ENCODE measurements around the gene NHSL1. TPM values are rescaled to one million over a fixed set of nuclear protein-coding genes. Genes with fewer than 3 reads are reported as not detected.

Gene NHSL1
- total RNA-seq, 1 donor from 2014 or later = 23.4 TPM

DNA sequence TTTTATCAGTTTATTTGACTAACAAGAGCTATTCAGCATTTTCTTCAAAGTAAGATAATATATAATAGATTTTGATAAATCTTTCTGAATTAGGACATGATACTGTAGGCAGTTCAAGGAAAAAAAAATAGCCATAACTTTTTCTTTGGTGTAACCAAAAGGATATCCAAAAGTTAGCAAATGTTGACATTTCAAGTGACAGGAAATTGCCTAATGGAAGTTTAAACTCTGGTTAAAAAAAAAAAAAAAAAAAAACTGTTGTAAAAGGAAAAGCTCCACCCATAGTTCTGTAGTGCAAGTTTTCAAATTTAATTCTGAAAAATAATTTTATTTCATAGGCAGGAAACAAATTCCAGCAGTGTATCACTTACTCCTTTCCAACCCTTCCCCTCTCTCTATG is 76.4 kb downstream of the NHSL1 start:
- Mint-ChIP-seq H3K4me3 (ENCODE audit: unreplicated experiment) (no peak overlapping the region), H3K27ac (ENCODE audit: unreplicated experiment) (no peak overlapping the region), H3K36me3 (ENCODE audit: low read depth) (peaks cover 8% of the 10 kb centered on the region), H3K4me1 (ENCODE audit: low read depth) (peaks cover 5% of the 10 kb centered on the region), H3K9me3 (ENCODE audit: low read depth) (peaks cover 5% of the 10 kb centered on the region), H3K27me3 (ENCODE audit: low read depth) (no peaks in the 10 kb centered on the region)
- TF ChIP-seq, protein P1, sequence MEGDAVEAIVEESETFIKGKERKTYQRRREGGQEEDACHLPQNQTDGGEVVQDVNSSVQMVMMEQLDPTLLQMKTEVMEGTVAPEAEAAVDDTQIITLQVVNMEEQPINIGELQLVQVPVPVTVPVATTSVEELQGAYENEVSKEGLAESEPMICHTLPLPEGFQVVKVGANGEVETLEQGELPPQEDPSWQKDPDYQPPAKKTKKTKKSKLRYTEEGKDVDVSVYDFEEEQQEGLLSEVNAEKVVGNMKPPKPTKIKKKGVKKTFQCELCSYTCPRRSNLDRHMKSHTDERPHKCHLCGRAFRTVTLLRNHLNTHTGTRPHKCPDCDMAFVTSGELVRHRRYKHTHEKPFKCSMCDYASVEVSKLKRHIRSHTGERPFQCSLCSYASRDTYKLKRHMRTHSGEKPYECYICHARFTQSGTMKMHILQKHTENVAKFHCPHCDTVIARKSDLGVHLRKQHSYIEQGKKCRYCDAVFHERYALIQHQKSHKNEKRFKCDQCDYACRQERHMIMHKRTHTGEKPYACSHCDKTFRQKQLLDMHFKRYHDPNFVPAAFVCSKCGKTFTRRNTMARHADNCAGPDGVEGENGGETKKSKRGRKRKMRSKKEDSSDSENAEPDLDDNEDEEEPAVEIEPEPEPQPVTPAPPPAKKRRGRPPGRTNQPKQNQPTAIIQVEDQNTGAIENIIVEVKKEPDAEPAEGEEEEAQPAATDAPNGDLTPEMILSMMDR (IDR thresholded peaks at IDR 0.05) = no peak
- DNase-seq (ENCODE audit: low spot score) = no peak

DNA sequence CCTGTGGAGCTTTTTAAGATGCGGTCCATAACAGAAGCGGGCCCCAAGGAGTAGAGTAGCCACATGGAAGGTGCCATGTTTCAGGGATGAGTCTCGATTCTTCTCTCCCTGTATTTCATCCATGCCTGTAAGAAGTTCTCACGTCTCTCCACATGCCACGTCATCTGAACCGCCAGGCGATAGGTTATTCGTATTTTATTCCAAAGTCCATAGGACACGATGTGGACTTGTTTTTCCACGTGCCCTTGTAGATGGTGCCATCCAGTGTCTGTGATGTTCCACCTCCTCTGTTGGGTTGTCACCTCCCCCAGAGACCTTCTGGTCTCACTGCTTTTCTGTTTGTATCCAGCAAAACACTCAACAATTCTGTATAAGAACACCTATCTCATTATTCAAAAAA is 77.7 kb downstream of the NHSL1 start:
- Mint-ChIP-seq H3K9me3 (ENCODE audit: low read depth) (peaks cover 5% of the 10 kb centered on the region), H3K36me3 (ENCODE audit: low read depth) (peaks cover 8% of the 10 kb centered on the region), H3K27ac (ENCODE audit: unreplicated experiment) (no peak overlapping the region), H3K4me3 (ENCODE audit: unreplicated experiment) (no peak overlapping the region), H3K4me1 (ENCODE audit: low read depth) (peaks cover 5% of the 10 kb centered on the region), H3K27me3 (ENCODE audit: low read depth) (no peaks in the 10 kb centered on the region)
- TF ChIP-seq, protein P1 (IDR thresholded peaks at IDR 0.05) = no peak
- DNase-seq (ENCODE audit: low spot score) = no peak

DNA sequence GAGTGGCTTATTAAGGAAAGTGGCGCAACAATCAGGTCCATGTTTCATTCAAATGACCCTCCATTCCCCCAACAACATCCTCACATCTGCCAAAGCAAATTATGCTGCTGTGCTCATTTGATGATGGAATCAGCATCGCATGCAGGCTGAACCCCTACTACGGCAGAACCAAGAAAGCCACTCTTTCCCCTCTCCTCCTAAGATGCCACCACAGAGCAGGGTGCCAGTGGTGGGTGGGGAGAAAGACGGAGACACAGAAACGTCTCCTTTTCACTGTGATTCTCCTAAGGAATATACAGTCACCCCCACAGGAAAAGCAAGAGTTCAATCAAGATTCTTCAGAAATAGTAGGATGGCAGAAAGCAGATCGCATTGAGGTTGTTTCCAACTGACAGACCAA is 78.2 kb downstream of the NHSL1 start:
- Mint-ChIP-seq H3K4me3 (ENCODE audit: unreplicated experiment) (no peak overlapping the region), H3K9me3 (ENCODE audit: low read depth) (peaks cover 5% of the 10 kb centered on the region), H3K27me3 (ENCODE audit: low read depth) (no peaks in the 10 kb centered on the region), H3K4me1 (ENCODE audit: low read depth) (peaks cover 5% of the 10 kb centered on the region), H3K36me3 (ENCODE audit: low read depth) (peaks cover 8% of the 10 kb centered on the region), H3K27ac (ENCODE audit: unreplicated experiment) (no peak overlapping the region)
- TF ChIP-seq, protein P1 (IDR thresholded peaks at IDR 0.05) = no peak
- no peak for DNase-seq (ENCODE audit: low spot score)

DNA sequence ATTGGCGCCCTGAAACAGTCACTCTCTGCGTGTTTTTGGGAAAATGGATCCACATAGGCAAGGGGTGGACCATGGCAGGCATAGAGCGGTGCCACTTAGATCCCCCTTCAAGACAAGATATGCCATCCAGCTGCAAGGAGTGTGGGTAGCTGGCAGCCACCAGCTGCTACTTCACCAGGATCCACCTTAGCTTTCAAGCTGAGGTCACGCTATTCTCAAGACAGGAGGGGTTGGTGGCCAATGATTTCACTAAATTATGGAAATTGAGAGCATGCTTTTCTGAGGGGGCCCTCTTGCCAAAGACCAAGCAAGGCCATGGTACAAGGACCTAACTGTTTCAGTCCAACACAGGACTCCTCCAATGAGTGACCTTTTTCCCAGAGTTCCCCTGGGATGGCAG is 78.9 kb downstream of the NHSL1 start:
- peaks cover 5% of the 10 kb centered on the region for H3K9me3 Mint-ChIP-seq (ENCODE audit: low read depth)
- H3K4me1 Mint-ChIP-seq (ENCODE audit: low read depth) = peaks cover 5% of the 10 kb centered on the region
- no peaks in the 10 kb centered on the region for H3K27me3 Mint-ChIP-seq (ENCODE audit: low read depth)
- TF ChIP-seq, protein P1 (IDR thresholded peaks at IDR 0.05) = no peak
- no peak overlapping the region for H3K4me3 Mint-ChIP-seq (ENCODE audit: unreplicated experiment)
- H3K27ac Mint-ChIP-seq (ENCODE audit: unreplicated experiment) = no peak overlapping the region
- H3K36me3 Mint-ChIP-seq (ENCODE audit: low read depth) = peaks cover 8% of the 10 kb centered on the region
- no peak for DNase-seq (ENCODE audit: low spot score)

DNA sequence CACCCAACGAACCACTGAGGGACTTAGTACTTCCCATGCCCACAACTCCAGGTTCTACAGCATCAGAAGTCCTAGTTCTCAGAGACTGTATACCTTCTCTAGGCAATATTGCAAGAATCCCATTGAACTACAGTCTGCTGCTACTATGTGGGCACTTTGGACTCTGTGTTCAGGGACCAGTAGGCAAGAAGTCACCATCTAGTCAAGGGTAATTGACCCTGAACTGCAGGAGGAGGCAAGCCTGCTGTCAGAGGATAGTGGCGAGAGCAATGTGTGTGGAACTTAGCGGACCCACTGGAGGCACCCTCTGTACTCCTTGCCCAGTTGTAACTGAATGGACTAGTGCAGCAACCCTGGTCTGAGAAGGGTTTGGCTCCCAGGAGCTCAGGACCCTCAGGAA is 79.5 kb downstream of the NHSL1 start:
- Mint-ChIP-seq H3K4me1 (ENCODE audit: low read depth) (peaks cover 5% of the 10 kb centered on the region), H3K27me3 (ENCODE audit: low read depth) (no peaks in the 10 kb centered on the region), H3K36me3 (ENCODE audit: low read depth) (peaks cover 8% of the 10 kb centered on the region), H3K9me3 (ENCODE audit: low read depth) (peaks cover 5% of the 10 kb centered on the region), H3K27ac (ENCODE audit: unreplicated experiment) (no peak overlapping the region), H3K4me3 (ENCODE audit: unreplicated experiment) (no peak overlapping the region)
- TF ChIP-seq, protein P1 (IDR thresholded peaks at IDR 0.05) = no peak
- no peak for DNase-seq (ENCODE audit: low spot score)

All from chondrocyte (in vitro differentiated cells).